ENCODE data around the gene C1orf116. TPM values are rescaled to one million over a fixed set of nuclear protein-coding genes. Genes with fewer than 3 reads are reported as not detected.
A peak's percentile ranks its signal among the peaks of the same experiment; 100 is the strongest.

Gene C1orf116
- polyA plus RNA-seq, 3 donors, result 0.03 to 0.04 TPM; not detected in 1

DNA sequence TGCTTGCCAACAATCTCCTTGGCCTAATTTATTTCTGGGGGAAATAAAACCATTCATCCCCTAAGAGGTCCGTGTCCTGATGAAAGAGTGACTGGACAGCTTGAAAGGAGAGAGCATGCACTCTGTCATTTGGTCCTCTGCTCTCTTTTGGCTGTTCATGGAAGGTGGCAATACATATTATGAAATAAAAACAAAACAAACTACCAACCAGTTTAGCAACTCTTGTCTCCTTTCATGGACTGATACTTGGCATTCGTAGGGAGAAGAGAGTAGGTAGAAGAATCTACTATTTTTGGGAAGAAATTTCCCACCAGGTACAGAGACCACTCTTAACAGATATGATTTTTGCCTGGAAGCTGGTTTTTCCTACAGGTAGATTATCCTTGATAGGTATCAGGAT is 746 bp upstream of the C1orf116 start:
- no peak overlapping the region for H3K27ac ChIP-seq (ENCODE audit: low read depth in 1 of 2, low read length in 2 of 2)
- no peak overlapping the region for H3K4me2 ChIP-seq (replicated peaks; ENCODE audit: extremely low read depth, low read length, poor library complexity, severe bottlenecking)
- H3K4me3 Mint-ChIP-seq, result no peak overlapping the region
- H3K27me3 Mint-ChIP-seq (ENCODE audit: low read depth in 3 of 3), result peaks cover 4 to 10% (median 6%) of the 10 kb centered on the region in 3 donors
- intact Hi-C loops (cut with micrococcal nuclease), result no loop called here
- H3K9ac ChIP-seq (ENCODE audit: insufficient read depth, low read length, poor library complexity, severe bottlenecking), result no peak overlapping the region
- no peaks in the 10 kb centered on the region for H4K20me1 ChIP-seq (ENCODE audit: insufficient read depth, low read length)
- no peaks in the 10 kb centered on the region for H3K79me2 ChIP-seq (ENCODE audit: insufficient read depth, low read length)
- H3K27ac Mint-ChIP-seq, result peak overlapping the region in 1 of 7 donors; percentile 46
- no peak overlapping the region for H2AFZ ChIP-seq (ENCODE audit: insufficient read depth, low read depth, low read length, poor library complexity, severe bottlenecking)
- peaks cover 4 to 8% of the 10 kb centered on the region in 2 donors for H3K27me3 ChIP-seq (ENCODE audit: control insufficient read depth in 2 of 2, insufficient read depth in 2 of 2, low read length in 2 of 2)
- peaks cover 7% of the 10 kb centered on the region for H3K4me1 Mint-ChIP-seq
- no peaks in the 10 kb centered on the region for H3K9me3 Mint-ChIP-seq
- no peak for DNase-seq
- H3K4me1 ChIP-seq (ENCODE audit: control insufficient read depth in 1 of 2, insufficient read depth in 2 of 2, low read length in 2 of 2), result no peaks in the 10 kb centered on the region
- H3K4me3 ChIP-seq (replicated peaks in 1 of 3; ENCODE audit: low read depth in 2 of 3, low read length in 3 of 3), result no peak overlapping the region
- no peaks in the 10 kb centered on the region for H3K36me3 ChIP-seq (replicated peaks in 1 of 2; ENCODE audit: control insufficient read depth in 1 of 2, insufficient read depth in 2 of 2, low read length in 2 of 2)
- TF ChIP-seq, protein P1, sequence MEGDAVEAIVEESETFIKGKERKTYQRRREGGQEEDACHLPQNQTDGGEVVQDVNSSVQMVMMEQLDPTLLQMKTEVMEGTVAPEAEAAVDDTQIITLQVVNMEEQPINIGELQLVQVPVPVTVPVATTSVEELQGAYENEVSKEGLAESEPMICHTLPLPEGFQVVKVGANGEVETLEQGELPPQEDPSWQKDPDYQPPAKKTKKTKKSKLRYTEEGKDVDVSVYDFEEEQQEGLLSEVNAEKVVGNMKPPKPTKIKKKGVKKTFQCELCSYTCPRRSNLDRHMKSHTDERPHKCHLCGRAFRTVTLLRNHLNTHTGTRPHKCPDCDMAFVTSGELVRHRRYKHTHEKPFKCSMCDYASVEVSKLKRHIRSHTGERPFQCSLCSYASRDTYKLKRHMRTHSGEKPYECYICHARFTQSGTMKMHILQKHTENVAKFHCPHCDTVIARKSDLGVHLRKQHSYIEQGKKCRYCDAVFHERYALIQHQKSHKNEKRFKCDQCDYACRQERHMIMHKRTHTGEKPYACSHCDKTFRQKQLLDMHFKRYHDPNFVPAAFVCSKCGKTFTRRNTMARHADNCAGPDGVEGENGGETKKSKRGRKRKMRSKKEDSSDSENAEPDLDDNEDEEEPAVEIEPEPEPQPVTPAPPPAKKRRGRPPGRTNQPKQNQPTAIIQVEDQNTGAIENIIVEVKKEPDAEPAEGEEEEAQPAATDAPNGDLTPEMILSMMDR (IDR thresholded peaks at IDR 0.05), result no peak
- no CpG with 5 or more reads among the region's 2 CpGs for WGBS (ENCODE audit: insufficient coverage)
- no peaks in the 10 kb centered on the region for H3K9me3 ChIP-seq (replicated peaks in 1 of 2; ENCODE audit: control insufficient read depth in 1 of 2, insufficient read depth in 1 of 2, low read length in 2 of 2)
- H3K36me3 Mint-ChIP-seq, result no peaks in the 10 kb centered on the region

- Histone ChIP-seq H3K27me3 (ENCODE audit: control insufficient read depth in 2 of 2, insufficient read depth in 2 of 2, low read length in 2 of 2) (peaks cover under 1 to 2% of the 10 kb centered on the region in 2 donors), H4K20me1 (ENCODE audit: insufficient read depth, low read length) (no peaks in the 10 kb centered on the region), H2AFZ (ENCODE audit: insufficient read depth, low read depth, low read length, poor library complexity, severe bottlenecking) (no peak overlapping the region), H3K9ac (ENCODE audit: insufficient read depth, low read length, poor library complexity, severe bottlenecking) (no peak overlapping the region), H3K4me3 (replicated peaks in 1 of 3; ENCODE audit: low read depth in 2 of 3, low read length in 3 of 3) (no peak overlapping the region), H3K9me3 (replicated peaks in 1 of 2; ENCODE audit: control insufficient read depth in 1 of 2, insufficient read depth in 1 of 2, low read length in 2 of 2) (no peaks in the 10 kb centered on the region), H3K4me2 (replicated peaks; ENCODE audit: extremely low read depth, low read length, poor library complexity, severe bottlenecking) (no peak overlapping the region), H3K27ac (ENCODE audit: low read depth in 1 of 2, low read length in 2 of 2) (no peak overlapping the region), H3K36me3 (replicated peaks in 1 of 2; ENCODE audit: control insufficient read depth in 1 of 2, insufficient read depth in 2 of 2, low read length in 2 of 2) (no peaks in the 10 kb centered on the region), H3K4me1 (ENCODE audit: control insufficient read depth in 1 of 2, insufficient read depth in 2 of 2, low read length in 2 of 2) (no peaks in the 10 kb centered on the region), H3K79me2 (ENCODE audit: insufficient read depth, low read length) (no peaks in the 10 kb centered on the region)
- intact Hi-C loops (cut with micrococcal nuclease), result no loop called here
- TF ChIP-seq, protein P1 (IDR thresholded peaks at IDR 0.05), result no peak
- no peak overlapping the region for H3K27ac Mint-ChIP-seq
- peaks cover 7% of the 10 kb centered on the region for H3K4me1 Mint-ChIP-seq
- DNase-seq, result no peak
- peaks cover 7 to 11% (median 8%) of the 10 kb centered on the region in 3 donors for H3K27me3 Mint-ChIP-seq (ENCODE audit: low read depth in 3 of 3)
- no peaks in the 10 kb centered on the region for H3K36me3 Mint-ChIP-seq
- WGBS (ENCODE audit: insufficient coverage), result 90% methylated on average over 6 of the region's 7 CpGs
- no peaks in the 10 kb centered on the region for H3K9me3 Mint-ChIP-seq
- H3K4me3 Mint-ChIP-seq, result no peak overlapping the region
Measured at GRCh38 chr1:207031632-207032264, 808 bp downstream of the C1orf116 start.
